ENCODE data around the gene ACTG1. TPM values are rescaled to one million over a fixed set of nuclear protein-coding genes. Genes with fewer than 3 reads are reported as not detected.

ACTG1 gene
- total and polyA plus RNA-seq, 2 of the 4 experiments (the other 2 are of a cell fraction): 10,907 to 15,732 TPM

- H4K91ac ChIP-seq (ENCODE audit: insufficient read depth, low read depth, low read length): no peak overlapping the region
- peaks cover 3% of the 10 kb centered on the region; the same call in 1 of the 2 replicates for H3K9me1 ChIP-seq (ENCODE audit: insufficient read depth, low read length)
- H2AK5ac ChIP-seq (ENCODE audit: low read depth, low read length): no peak overlapping the region
- H3K9ac ChIP-seq (ENCODE audit: low read depth, low read length): no peak overlapping the region
- no TSS peak for BruUV-seq (replicated peaks)
- peaks cover 2% of the 10 kb centered on the region; the same call in 1 of the 2 replicates for H3K36me3 ChIP-seq (ENCODE audit: control insufficient read depth, insufficient read depth, low read length)
- no peak overlapping the region for H3K18ac ChIP-seq (ENCODE audit: low read depth, low read length)
- no peak overlapping the region for H3K14ac ChIP-seq (replicated peaks; ENCODE audit: low read depth, low read length)
- WGBS, 2 experiments (ENCODE audit: extremely low coverage in 2 of 2, insufficient read length in 1 of 2): 91% methylated on average over 7 of the region's 9 CpGs; no CpG with 5 or more reads in 1 of the 2 experiments
- CTCF ChIA-PET: no interaction called here
- H3K56ac ChIP-seq (ENCODE audit: extremely low read depth, insufficient read depth, low read length): no peak overlapping the region
- DNase-seq (no peak), ATAC-seq (ENCODE audit: low read depth) (no peak)
- no peak overlapping the region for H2BK5ac ChIP-seq (ENCODE audit: low read depth, low read length, poor library complexity, severe bottlenecking)
- no peaks in the 10 kb centered on the region for H3K27me3 ChIP-seq (ENCODE audit: control insufficient read depth, insufficient read depth, low read length)
- intact Hi-C loops (cut with micrococcal nuclease): no loop called here
- dilution Hi-C loops (cut with HindIII; ENCODE audit: low sequenced_read_pairs, unreplicated experiment): no loop called here
- H4K5ac ChIP-seq (ENCODE audit: low read depth, low read length): no peak overlapping the region
- no peaks in the 10 kb centered on the region for H3K4me1 ChIP-seq (ENCODE audit: control insufficient read depth, insufficient read depth, low read length)
- no peak overlapping the region for H2BK120ac ChIP-seq (ENCODE audit: low read depth, low read length)
- no peak overlapping the region for H3K4me3 ChIP-seq (ENCODE audit: insufficient read depth, low read depth, low read length)
- H2BK20ac ChIP-seq (ENCODE audit: low read depth, low read length): no peak overlapping the region
- no peaks in the 10 kb centered on the region for H3K9me3 ChIP-seq (ENCODE audit: control insufficient read depth, insufficient read depth, low read length)
- TF ChIP-seq FOS (IDR thresholded peaks at IDR 0.05; ENCODE audit: low read depth, low read length) (no peak), ELK1 (IDR thresholded peaks at IDR 0.05; ENCODE audit: borderline replicate concordance, low read depth, low read length) (no peak), USF2 (IDR thresholded peaks at IDR 0.05; ENCODE audit: low read depth, low read length) (no peak), RAD21 (IDR thresholded peaks at IDR 0.05; ENCODE audit: low read length) (no peak), MAZ (IDR thresholded peaks at IDR 0.05; ENCODE audit: borderline replicate concordance, low read depth, low read length) (no peak), CTCF (conservative IDR thresholded peaks at IDR 0.05; ENCODE audit: low read depth, low read length) (no peak), RFX5 (IDR thresholded peaks at IDR 0.05; ENCODE audit: low read depth, low read length) (no peak), MAFK (IDR thresholded peaks at IDR 0.05; ENCODE audit: low read depth, low read length) (no peak), CHD1 (IDR thresholded peaks at IDR 0.05; ENCODE audit: low read depth, low read length) (no peak), SMC3 (IDR thresholded peaks at IDR 0.05; ENCODE audit: low read depth, low read length) (no peak)
- no peak overlapping the region for H2AK9ac ChIP-seq (replicated peaks; ENCODE audit: low read depth, low read length, poor library complexity)
- no peak overlapping the region for H3K23ac ChIP-seq (ENCODE audit: low read depth, low read length)
- no peak overlapping the region for H3K4ac ChIP-seq (ENCODE audit: low read depth, low read length)
- no peak overlapping the region for H2AFZ ChIP-seq (replicated peaks; ENCODE audit: low read length, poor library complexity)
- POLR2A ChIA-PET (ENCODE audit: unreplicated experiment): interaction anchor here (0.6 kb wide), 1 partner anchor 35 kb away, joined by 5 read pairs; no protein-coding TSS in a partner anchor
- H3K27ac ChIP-seq (ENCODE audit: insufficient read depth, low read length): no peak overlapping the region
- H3K79me1 ChIP-seq (ENCODE audit: low read depth in 1 of 2, low read length in 2 of 2): no peaks in the 10 kb centered on the region
- H3K4me2 ChIP-seq (ENCODE audit: low read depth, low read length): no peak overlapping the region
- H4K20me1 ChIP-seq (ENCODE audit: insufficient read depth, low read length): no peaks in the 10 kb centered on the region; the same call in 1 of the 2 replicates
- H4K8ac ChIP-seq (ENCODE audit: low read depth in 2 of 2, low read length in 2 of 2): no peak overlapping the region
- H2BK15ac ChIP-seq (ENCODE audit: low read depth, low read length): no peak overlapping the region
- in situ Hi-C loops (cut with MboI; ENCODE audit: low sequenced_read_pairs): no loop called here
Measured at GRCh38 chr17:81470270-81470943, 42.2 kb downstream of the ACTG1 start.
